ENCODE data around the gene GTF2IRD1. TPM values are rescaled to one million over a fixed set of nuclear protein-coding genes. Genes with fewer than 3 reads are reported as not detected.

Gene GTF2IRD1
- total RNA-seq, 1 donor from 2014 or later, result 48.7 TPM

- no peaks in the 10 kb centered on the region for H3K36me3 Mint-ChIP-seq (ENCODE audit: unreplicated experiment)
- no peaks in the 10 kb centered on the region for H3K27me3 Mint-ChIP-seq (ENCODE audit: unreplicated experiment)
- DNase-seq (ENCODE audit: extremely low spot score, unreplicated experiment), result peak; percentile 88
- H3K4me1 Mint-ChIP-seq (ENCODE audit: unreplicated experiment), result peaks cover 81% of the 10 kb centered on the region
- TF ChIP-seq CTCF (IDR thresholded peaks at IDR 0.05), result no peak
- H3K4me3 Mint-ChIP-seq (ENCODE audit: unreplicated experiment), result peak overlapping the region; percentile 66
- peak overlapping the region; percentile 100 for H3K27ac Mint-ChIP-seq (ENCODE audit: unreplicated experiment)
- H3K9me3 Mint-ChIP-seq (ENCODE audit: unreplicated experiment), result no peaks in the 10 kb centered on the region
Measured at GRCh38 chr7:74480861-74481417, 27.2 kb downstream of the GTF2IRD1 start.

GRCh38 chr7:74481458-74482196 is 27.9 kb downstream of the GTF2IRD1 start:
- no peak for TF ChIP-seq CTCF (IDR thresholded peaks at IDR 0.05)
- no peak for DNase-seq (ENCODE audit: extremely low spot score, unreplicated experiment)
- no peaks in the 10 kb centered on the region for H3K27me3 Mint-ChIP-seq (ENCODE audit: unreplicated experiment)
- no peak overlapping the region for H3K4me3 Mint-ChIP-seq (ENCODE audit: unreplicated experiment)
- peaks cover 77% of the 10 kb centered on the region for H3K4me1 Mint-ChIP-seq (ENCODE audit: unreplicated experiment)
- peak overlapping the region; percentile 100 for H3K27ac Mint-ChIP-seq (ENCODE audit: unreplicated experiment)
- no peaks in the 10 kb centered on the region for H3K36me3 Mint-ChIP-seq (ENCODE audit: unreplicated experiment)
- no peaks in the 10 kb centered on the region for H3K9me3 Mint-ChIP-seq (ENCODE audit: unreplicated experiment)

- peaks cover 72% of the 10 kb centered on the region for H3K4me1 Mint-ChIP-seq (ENCODE audit: unreplicated experiment)
- TF ChIP-seq CTCF (IDR thresholded peaks at IDR 0.05), result no peak
- H3K27me3 Mint-ChIP-seq (ENCODE audit: unreplicated experiment), result no peaks in the 10 kb centered on the region
- H3K36me3 Mint-ChIP-seq (ENCODE audit: unreplicated experiment), result no peaks in the 10 kb centered on the region
- peak overlapping the region; percentile 100 for H3K27ac Mint-ChIP-seq (ENCODE audit: unreplicated experiment)
- no peak overlapping the region for H3K4me3 Mint-ChIP-seq (ENCODE audit: unreplicated experiment)
- no peaks in the 10 kb centered on the region for H3K9me3 Mint-ChIP-seq (ENCODE audit: unreplicated experiment)
- no peak for DNase-seq (ENCODE audit: extremely low spot score, unreplicated experiment)
Measured at GRCh38 chr7:74482197-74482467, 28.4 kb downstream of the GTF2IRD1 start.

GRCh38 chr7:74482629-74483401 is 29.1 kb downstream of the GTF2IRD1 start:
- Mint-ChIP-seq H3K9me3 (ENCODE audit: unreplicated experiment) (no peaks in the 10 kb centered on the region), H3K4me1 (ENCODE audit: unreplicated experiment) (peaks cover 65% of the 10 kb centered on the region), H3K36me3 (ENCODE audit: unreplicated experiment) (no peaks in the 10 kb centered on the region), H3K4me3 (ENCODE audit: unreplicated experiment) (peak overlapping the region; percentile 4), H3K27ac (ENCODE audit: unreplicated experiment) (peak overlapping the region; percentile 100), H3K27me3 (ENCODE audit: unreplicated experiment) (no peaks in the 10 kb centered on the region)
- TF ChIP-seq CTCF (IDR thresholded peaks at IDR 0.05), result no peak
- DNase-seq (ENCODE audit: extremely low spot score, unreplicated experiment), result no peak

All from osteocyte (in vitro differentiated cells).